KMS-11 (cell line): ENCODE results near the gene MGME1.

Experiments used
- H2AFZ ChIP-seq: fragments of 200-600 bp; sonication (generic); 2 replicates; pipeline ENCODE4 v1.6.1; 2016; ENCODE audit warnings: antibody characterized with exemption, mixed run types, low read depth
- H3K27ac ChIP-seq: fragments of 200-600 bp; sonication (generic); 2 replicates; pipeline ENCODE4 v1.6.1; 2016; ENCODE audit warnings: mild to moderate bottlenecking, mixed run types
- H3K27me3 ChIP-seq: fragments of 200-600 bp; sonication (generic); 2 replicates; pipeline ENCODE4 v1.6.1; 2017; ENCODE audit warnings: mild to moderate bottlenecking, low read depth, mixed run types, moderate library complexity; ENCODE audit not compliant: insufficient read depth
- H3K36me3 ChIP-seq: fragments of 200-600 bp; sonication (generic); 2 replicates; pipeline ENCODE4 v1.6.1; 2017; ENCODE audit warnings: mild to moderate bottlenecking, mixed run types; ENCODE audit not compliant: insufficient read depth
- H3K4me1 ChIP-seq: fragments of 200-600 bp; sonication (generic); 2 replicates; pipeline ENCODE4 v1.6.1; 2016; ENCODE audit warnings: mild to moderate bottlenecking, low read depth, mixed run types; ENCODE audit not compliant: poor library complexity, severe bottlenecking
- H3K4me2 ChIP-seq: fragments of 200-600 bp; sonication (generic); 2 replicates; pipeline ENCODE4 v1.7.0; 2016; ENCODE audit warnings: mild to moderate bottlenecking, mixed run types
- H3K4me3 ChIP-seq: fragments of 200-600 bp; sonication (generic); IDR thresholded peaks from 2 replicates; pipeline ENCODE4 v1.6.1; 2017; ENCODE audit warnings: low read depth, low read length, mixed read lengths; ENCODE audit not compliant: insufficient read depth
- H3K79me2 ChIP-seq: fragments of 200-600 bp; sonication (generic); 2 replicates; pipeline ENCODE4 v1.6.1; 2016; ENCODE audit warnings: low read depth, mixed run types; ENCODE audit not compliant: insufficient read depth
- H3K9ac ChIP-seq: fragments of 200-600 bp; sonication (generic); 2 replicates; pipeline ENCODE4 v1.6.1; 2016; ENCODE audit warnings: mild to moderate bottlenecking, mixed run types
- H4K20me1 ChIP-seq: fragments of 200-600 bp; sonication (generic); 2 replicates; pipeline ENCODE4 v1.6.1; 2016; ENCODE audit warnings: mild to moderate bottlenecking, mixed run types; ENCODE audit not compliant: insufficient read depth
- TF ChIP-seq, protein P1 (sequence below): fragments of 200-600 bp; sonication (generic); conservative IDR thresholded peaks from 2 replicates; pipeline ENCODE4 v1.6.1; 2017; ENCODE audit warnings: low read depth, mild to moderate bottlenecking, antibody characterized with exemption, low read length, moderate library complexity, mixed read lengths

The MGME1 gene

DNA sequence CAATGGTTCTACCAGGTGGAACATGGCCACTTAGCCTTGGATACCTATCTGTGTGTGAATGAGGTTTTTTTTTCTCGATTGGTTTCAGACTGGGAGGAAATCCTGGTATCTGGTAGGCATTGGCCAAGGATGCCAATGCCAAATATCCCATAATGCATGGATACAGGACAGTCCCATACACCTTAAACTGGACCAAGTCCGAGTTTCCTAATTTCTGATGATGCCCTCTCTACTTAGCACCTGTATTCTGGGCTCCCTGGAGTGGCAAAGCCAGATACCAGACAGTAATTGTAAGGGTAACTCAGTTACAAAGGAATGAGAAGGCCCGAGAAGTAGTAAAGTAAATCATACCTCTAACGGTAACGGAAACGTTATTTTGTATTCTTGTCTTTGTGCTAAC lies 18.1 kb upstream of the MGME1 start:
- Histone ChIP-seq H3K4me3 (no peak overlapping the region), H3K36me3 (peaks cover 27% of the 10 kb centered on the region; the same call in 1 of the 2 replicates), H3K4me2 (no peak overlapping the region), H3K4me1 (peaks cover 65% of the 10 kb centered on the region), H3K27me3 (no peaks in the 10 kb centered on the region), H3K79me2 (peaks cover 49% of the 10 kb centered on the region), H3K27ac (no peak overlapping the region), H3K9ac (no peak overlapping the region), H4K20me1 (peaks cover 15% of the 10 kb centered on the region; the same call in 1 of the 2 replicates), H2AFZ (no peak overlapping the region)
- TF ChIP-seq, protein P1, sequence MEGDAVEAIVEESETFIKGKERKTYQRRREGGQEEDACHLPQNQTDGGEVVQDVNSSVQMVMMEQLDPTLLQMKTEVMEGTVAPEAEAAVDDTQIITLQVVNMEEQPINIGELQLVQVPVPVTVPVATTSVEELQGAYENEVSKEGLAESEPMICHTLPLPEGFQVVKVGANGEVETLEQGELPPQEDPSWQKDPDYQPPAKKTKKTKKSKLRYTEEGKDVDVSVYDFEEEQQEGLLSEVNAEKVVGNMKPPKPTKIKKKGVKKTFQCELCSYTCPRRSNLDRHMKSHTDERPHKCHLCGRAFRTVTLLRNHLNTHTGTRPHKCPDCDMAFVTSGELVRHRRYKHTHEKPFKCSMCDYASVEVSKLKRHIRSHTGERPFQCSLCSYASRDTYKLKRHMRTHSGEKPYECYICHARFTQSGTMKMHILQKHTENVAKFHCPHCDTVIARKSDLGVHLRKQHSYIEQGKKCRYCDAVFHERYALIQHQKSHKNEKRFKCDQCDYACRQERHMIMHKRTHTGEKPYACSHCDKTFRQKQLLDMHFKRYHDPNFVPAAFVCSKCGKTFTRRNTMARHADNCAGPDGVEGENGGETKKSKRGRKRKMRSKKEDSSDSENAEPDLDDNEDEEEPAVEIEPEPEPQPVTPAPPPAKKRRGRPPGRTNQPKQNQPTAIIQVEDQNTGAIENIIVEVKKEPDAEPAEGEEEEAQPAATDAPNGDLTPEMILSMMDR: no peak

DNA sequence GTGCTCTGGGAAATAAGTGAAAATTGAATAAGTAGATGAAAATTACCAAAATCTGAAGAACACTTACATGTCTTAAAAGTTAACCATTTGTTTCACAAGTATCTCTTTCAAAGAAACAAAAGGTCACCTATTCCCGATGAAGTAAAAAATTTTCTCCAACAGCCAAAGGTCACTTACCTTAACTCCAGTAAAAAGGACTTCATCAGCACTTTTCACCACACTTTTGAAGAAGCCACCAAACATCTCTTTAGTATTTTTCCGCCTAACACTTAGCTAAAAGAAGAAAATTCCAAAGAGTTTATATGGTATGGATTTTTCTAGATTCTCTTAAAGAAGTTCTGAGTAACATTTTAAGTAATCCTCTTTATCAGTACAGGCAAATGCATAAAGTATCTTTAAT lies 17.5 kb upstream of the MGME1 start:
- TF ChIP-seq, protein P1: no peak
- no peak overlapping the region for H3K27ac ChIP-seq
- H3K4me3 ChIP-seq: no peak overlapping the region
- H3K4me1 ChIP-seq: peaks cover 65% of the 10 kb centered on the region
- H2AFZ ChIP-seq: no peak overlapping the region
- H3K79me2 ChIP-seq: peaks cover 52% of the 10 kb centered on the region
- H3K36me3 ChIP-seq: peaks cover 27% of the 10 kb centered on the region; the same call in 1 of the 2 replicates
- H3K9ac ChIP-seq: no peak overlapping the region
- no peaks in the 10 kb centered on the region for H3K27me3 ChIP-seq
- H3K4me2 ChIP-seq: no peak overlapping the region
- peaks cover 18% of the 10 kb centered on the region; the same call in 1 of the 2 replicates for H4K20me1 ChIP-seq

DNA sequence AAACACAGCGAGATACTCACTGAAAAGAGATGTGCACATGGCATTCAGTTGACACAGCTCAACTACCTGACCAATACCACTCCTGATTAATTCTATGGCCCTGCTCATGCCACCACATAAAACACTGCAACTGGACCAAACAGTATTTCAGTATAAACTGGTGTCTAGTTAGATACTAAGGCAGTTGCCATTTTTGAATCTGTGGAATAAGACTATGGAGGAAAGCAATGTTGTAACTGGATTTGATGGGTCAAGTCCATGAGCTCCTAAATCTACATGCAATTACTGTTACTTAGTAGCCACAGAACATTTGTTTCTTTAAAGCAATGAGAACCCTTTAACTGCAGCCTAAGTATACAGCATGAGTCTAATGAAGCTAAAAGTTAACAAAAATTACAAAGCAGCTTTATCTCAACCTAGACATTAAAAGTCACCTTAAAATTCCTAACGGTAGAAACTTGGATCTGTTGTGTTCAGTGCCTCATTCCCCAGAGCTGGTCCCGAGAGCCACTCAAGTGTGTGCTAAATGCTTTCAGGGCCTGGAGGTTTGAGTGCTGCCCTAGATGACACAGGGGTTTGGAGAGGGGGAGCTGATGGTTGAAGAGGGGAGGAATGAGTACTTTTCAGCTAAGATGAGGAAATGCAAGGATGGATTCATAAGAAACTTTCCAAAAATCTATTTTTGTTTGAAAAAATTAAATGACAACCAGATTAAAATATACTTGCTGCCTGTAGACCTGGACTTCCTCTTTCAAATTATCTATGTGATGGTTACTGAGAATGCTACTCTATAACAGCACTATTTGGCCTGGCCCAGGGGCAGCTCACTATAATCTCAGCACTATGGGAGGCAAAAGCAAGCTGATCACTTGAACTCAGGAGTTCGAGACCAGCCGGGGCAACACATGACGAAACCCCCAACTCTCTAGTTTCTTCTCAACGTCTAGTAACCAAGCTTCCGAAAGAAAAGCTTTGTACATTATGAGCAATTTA lies 15.8 kb upstream of the MGME1 start:
- Histone ChIP-seq H3K4me1 (peaks cover 66% of the 10 kb centered on the region), H3K9ac (no peak overlapping the region), H3K4me2 (no peak overlapping the region), H3K27me3 (no peaks in the 10 kb centered on the region), H3K27ac (no peak overlapping the region), H3K4me3 (no peak overlapping the region), H2AFZ (no peak overlapping the region), H3K79me2 (peaks cover 68% of the 10 kb centered on the region), H4K20me1 (peaks cover 34% of the 10 kb centered on the region), H3K36me3 (peaks cover 16% of the 10 kb centered on the region; the same call in 1 of the 2 replicates)
- TF ChIP-seq, protein P1: no peak

DNA sequence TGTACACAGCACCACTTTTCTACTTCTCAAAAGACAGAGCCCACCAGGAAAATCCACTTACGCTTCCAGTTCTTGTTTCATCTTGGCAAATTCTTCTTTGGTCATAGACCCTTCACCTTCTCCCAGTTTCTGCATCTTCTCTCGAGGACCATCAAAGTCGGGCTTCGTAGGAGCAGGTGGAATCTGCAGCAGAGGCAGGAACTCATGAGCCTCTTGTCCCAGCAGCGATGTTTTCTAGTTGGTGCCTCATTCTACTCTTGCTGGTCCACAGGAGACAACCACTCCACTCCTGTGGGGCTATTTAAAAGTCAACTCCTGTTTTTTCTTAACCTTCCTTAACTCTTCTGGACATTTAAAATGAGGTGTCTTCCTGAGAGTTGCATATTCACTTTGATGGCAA lies 14.9 kb upstream of the MGME1 start:
- peaks cover 65% of the 10 kb centered on the region for H3K4me1 ChIP-seq
- no peak overlapping the region for H3K4me2 ChIP-seq
- H3K79me2 ChIP-seq: peaks cover 72% of the 10 kb centered on the region
- H3K9ac ChIP-seq: no peak overlapping the region
- peaks cover 13% of the 10 kb centered on the region; the same call in 1 of the 2 replicates for H3K36me3 ChIP-seq
- H3K27ac ChIP-seq: no peak overlapping the region
- TF ChIP-seq, protein P1: no peak
- H3K27me3 ChIP-seq: no peaks in the 10 kb centered on the region
- no peak overlapping the region for H2AFZ ChIP-seq
- H3K4me3 ChIP-seq: no peak overlapping the region
- peaks cover 42% of the 10 kb centered on the region for H4K20me1 ChIP-seq
